NCI-H187 (cell line): Measurements from ENCODE around the gene PTPN13.
"Not testable (repeated sequence)": the region's sequence is repeated elsewhere in the genome, so short reads cannot be mapped to it uniquely, and the experiment has no call there.

Experiments used
- DNase-seq, 2 experiments: peaks; one replicate each; lab custom pipeline; 2025; lab: John Stamatoyannopoulos, UW

Gene PTPN13

DNA sequence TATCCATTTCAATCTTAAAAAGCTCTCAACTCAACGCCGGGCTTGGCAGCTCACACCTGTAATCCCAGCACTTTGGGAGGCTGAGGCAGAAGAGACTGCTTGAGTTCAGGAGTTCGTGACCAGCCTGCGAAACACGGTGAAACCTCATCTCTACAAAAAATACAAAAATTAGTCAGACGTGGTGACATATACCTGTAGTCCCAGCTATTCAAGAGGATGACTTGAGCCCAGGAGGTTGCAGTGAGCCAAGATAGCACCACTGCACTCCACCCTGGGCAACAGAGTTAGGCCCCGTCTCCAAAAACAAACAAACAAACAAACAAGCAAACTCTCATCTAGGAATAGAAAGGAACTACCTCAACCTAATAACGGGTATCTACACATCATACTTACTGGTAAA, 50.8 kb downstream of the PTPN13 start:
- DNase-seq = no peak

DNA sequence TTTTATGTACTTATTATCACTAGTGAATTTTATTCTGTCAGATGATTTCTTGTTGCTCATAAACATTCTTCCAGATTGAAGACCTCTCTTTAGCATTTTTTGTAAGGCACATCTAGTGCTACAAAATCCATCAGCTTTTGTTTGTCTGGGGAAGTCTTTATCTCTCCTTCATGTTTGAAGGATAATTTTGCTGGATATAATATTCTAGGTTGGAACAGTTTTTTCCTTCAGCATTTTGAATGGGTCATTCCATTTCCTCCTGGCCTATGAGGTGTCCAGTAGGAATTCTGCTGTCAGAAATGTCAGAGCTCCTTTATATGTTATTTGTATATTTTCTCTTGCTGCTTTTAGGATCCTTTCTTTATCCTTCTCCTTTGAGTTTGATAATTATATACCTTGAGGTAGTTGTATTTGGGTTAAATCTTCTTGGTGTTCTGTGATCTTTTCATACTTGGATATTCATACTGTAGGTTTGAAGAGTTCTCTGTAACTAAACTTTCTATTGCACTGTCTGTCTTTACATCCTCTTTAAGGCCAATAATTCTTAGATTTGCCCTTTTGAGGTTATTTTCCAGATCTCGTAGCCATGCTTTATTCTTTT, 58.3 kb downstream of the PTPN13 start:
- no peak for DNase-seq

DNA sequence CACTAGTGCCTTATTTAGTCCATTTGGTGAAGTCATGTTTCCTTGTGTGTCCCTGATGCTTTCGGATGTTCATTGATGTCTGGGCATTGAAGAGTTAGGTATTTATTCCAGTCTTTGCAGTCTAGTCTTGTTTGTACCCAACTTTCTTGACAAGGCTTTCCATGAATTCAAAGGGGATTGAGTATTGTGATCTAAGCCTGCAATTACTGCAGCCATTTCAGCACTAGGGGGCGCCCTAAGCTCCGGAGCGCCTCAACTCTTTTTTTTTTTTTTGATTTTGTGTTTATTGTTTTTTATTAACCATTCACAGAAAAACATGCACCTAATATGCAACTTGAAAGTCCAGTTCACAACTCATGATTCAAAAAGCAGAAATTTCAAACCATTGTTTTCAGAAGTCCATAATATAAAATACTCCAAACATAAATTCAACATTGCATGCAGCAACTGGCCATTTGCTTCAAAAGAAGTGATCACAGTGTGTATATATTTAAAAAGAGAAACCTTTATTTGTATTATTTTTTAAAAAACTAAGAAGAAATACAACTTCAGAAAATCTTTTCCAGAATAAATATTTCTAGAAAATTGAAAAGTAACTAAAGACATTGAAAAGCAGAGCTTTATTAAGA, 59.2 kb downstream of the PTPN13 start:
- no peak for DNase-seq

DNA sequence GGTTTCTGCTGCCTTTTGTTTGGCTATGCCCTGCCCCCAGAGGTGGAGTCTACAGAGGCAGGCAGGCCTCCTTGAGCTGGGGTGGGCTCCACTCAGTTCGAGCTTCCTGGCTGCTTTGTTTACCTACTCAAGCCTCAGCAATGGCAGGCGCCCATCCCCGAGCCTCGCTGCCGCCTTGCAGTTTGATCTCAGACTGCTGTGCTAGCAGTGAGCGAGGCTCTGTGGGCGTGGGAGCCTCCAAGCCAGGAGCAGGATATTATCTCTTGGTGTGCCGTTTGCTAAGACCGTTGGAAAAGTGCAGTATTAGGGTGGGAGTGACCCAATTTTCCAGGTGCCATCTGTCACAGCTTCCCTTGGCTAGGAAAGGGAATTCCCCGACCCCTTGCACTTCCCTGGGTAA, 62.7 kb downstream of the PTPN13 start:
- DNase-seq = not testable (repeated sequence)

DNA sequence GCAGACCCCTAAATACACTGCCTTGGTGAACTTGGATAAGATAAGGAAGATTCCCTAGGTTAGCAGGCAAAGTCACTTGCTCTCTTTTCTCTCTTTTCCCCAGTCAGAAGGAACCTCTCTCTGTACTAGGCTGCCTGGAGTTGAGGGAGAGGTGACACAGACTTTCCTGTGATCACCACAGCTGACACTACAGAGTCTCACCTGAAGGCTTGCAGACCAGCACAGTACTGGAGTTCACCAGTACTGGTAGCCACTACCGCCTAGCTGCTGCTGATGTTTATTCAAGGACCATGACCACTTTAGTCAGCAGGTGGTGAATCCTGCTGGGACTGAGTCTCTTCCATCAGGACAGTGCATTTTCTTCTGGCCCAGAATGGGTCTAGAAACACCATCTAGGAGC, 63.3 kb downstream of the PTPN13 start:
- DNase-seq = no peak

DNA sequence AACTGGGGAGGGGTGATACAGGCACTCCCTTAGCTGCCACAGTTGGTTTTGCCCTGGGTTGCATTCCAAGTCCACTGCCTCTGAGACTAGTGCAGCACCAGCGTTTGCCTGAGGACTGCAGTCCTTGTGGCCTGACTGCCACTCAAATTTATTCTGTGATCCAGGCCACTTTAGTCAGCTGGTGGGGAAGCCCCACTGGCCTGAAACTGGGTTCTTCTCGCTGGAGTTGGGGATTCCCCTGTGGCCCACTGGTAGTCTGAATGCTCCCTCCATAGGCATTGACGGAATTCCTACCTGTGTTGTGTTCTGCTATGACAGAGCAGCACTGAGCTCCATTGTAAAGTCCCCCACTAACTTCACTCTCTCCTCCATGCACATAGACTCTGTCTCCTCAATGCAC, 63.8 kb downstream of the PTPN13 start:
- no peak for DNase-seq

DNA sequence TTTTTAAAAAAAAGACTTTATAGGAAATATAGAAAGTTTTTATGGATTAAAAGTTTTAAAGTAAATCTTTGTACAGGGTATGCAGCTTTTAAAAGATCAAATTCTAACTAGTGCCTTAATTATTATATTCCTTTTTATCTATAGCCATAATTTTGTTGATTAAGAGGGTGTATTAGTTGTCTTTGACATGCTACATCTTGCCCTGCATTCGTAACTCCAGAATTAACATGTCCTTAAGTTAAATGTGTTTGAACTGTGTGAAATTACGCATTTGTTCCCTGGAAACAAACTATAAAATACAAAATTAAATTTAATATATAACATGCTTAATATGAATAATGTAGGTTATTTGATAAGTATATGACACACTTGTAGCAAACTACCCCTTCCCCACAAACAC, 66.3 kb downstream of the PTPN13 start:
- no peak for DNase-seq

DNA sequence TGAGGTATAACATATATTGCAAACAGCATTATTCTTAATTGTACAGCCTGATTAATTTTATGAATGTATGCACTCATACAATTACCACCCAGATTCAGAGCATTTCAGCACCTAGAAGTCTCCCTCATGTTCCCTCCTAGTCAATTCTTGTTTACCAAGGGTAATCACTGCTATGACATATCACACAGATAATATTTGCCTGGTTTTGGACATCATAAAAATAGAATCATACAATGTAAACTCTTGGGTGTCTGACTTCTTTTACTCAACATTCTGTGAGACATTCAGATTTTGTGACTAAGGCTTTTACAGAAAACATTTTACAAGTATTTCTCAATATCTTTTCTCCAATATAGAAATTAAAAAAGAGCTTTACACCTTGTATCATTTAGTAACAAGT, 66.9 kb downstream of the PTPN13 start:
- DNase-seq = no peak

DNA sequence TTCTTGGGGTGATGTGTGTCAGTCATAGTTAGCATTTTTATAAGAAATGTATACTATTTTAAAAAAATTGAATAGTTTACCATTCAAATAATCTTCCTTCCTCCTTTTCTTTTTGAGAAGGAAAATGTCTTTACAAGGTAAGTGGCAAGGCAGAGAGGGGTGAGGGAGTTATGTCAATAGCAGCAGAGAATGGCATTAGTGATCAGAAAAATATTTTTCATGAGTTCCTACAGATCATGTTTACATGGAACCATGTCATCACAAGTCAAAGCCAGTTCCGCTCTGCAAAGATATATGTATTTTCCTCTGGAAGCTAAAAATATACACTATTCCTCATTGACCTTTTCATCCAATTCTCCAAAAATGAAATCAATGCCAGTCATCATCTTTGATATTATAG, 67.3 kb downstream of the PTPN13 start:
- no peak for DNase-seq

DNA sequence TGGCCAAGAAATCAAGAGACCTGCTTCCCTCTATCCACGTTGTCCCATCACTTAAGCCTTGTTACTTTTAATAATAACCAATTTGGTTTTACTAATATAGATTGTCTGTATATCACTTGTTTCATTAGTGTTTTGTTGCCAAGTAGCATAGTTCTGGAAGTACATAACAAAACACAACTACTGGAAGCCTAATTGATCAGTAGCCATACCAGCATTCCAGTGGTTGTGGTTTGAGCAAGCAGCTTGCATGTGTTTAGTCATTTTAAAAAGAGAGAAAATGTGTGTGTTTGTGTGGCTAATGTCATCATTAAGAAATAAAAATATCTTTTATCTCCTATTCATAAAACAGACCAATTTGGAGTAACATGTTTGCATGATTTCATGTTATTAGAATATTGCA, 70.8 kb downstream of the PTPN13 start:
- DNase-seq = no peak

DNA sequence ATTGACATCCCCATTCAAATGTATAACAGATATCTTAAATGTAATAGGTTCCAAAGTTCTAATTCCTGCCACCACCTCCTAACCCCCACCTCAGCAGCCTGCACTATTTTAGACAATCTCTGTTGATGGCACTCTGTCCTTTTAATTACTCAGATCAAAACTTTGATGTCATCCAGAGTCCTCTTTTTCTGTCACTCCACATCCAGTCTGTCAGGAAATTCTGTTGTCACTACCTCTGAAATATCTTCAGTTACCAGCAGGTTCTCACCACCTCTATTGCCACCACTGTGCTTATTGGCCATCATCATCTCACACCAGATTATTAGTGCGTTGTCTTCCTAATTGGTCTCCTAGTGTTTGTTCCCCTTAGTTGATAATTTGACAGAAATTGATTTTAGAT, 76.2 kb downstream of the PTPN13 start:
- no peak for DNase-seq

DNA sequence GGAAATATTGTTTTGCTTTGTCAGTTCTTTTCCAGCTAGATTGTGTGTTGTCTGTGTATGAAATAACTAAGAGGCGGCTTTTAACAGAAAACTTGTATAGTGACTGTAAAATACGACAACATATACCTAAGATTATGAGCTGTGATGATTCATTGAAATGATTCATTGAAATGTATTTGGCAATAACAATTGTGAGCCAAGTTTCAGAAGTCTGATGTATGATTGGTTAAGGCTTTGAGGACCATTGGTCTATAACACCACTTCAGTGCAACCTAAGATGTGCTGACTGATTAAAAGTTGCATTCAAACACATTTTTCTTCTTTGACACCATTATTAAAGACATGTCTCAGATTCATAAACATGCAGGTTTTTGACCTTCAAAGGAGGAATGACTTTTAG, 76.6 kb downstream of the PTPN13 start:
- DNase-seq = no peak

DNA sequence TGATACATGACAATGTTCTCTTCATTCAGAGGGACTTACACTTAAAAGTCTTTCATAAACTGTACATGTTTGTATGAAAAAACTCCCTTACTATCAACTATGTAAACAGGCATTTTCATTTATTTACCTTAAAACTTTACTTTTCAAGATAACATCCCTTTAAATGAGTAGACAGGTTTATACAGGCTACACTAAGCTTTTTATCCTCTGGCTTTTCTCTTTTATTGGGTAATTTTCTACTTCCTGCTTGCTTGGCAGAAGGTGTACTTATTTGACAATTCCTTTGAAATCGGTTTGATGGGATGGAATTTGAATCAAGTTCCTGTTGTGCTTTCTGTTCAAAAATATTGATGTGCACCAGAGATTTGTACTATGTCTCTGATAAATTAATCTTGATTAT, 81.4 kb downstream of the PTPN13 start:
- DNase-seq = no peak

DNA sequence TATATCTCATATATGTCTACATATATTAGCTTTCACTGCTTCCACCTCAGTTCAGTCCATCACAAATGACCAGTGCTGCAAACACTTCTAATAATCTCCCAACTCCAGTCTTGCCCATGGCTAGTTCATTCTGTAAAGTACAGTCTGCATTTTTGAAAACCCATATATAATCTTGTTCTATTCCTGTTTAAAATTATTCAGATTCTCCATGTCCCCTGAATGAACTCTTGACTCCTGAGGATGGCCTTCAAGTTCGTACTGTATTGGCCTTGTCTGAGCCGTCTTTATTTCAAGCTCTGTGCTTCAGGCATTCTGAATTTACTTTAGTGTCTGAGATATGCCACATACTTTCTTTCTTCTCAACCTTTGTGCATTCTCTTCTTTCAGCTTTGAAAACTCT, 84.7 kb downstream of the PTPN13 start:
- no peak for DNase-seq

DNA sequence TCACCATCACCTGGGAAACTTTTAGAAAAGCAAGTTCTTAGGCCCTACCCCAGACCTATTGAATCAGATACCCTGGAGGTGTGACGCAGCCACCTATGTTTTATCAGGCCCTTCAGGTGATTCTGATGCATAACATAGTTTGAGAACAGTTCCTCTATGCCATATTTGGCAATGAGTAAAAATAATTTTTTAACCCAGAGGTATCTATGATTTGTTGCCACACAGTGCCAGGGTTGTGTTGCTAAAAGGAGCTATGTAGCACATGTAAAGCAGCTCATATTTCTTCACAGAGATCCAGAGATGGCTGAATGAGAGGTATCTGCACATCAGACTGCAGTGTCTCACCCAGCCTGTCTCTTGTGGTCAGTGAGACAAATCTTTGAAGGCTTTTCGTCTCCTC, 85.3 kb downstream of the PTPN13 start:
- no peak for DNase-seq

DNA sequence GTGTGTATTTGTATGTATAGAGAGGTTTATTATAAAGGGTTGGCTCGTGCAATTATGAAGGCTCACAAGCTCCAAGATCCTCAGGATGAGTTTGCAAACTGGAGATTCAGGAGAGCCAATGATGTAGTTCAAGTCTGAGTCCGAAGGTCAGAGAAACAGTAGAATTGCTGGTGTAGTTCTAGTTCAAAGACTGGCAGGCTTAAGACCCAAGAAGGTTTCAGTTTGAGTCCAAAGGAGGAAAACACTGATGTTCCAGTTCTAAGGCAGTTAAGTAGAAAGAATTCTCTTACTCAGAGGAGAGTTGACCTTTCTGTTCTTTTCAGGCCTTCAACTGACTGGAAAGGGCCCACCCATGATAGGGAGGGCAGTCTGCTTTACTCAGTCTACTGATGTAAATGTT, 89.1 kb downstream of the PTPN13 start:
- no peak for DNase-seq

DNA sequence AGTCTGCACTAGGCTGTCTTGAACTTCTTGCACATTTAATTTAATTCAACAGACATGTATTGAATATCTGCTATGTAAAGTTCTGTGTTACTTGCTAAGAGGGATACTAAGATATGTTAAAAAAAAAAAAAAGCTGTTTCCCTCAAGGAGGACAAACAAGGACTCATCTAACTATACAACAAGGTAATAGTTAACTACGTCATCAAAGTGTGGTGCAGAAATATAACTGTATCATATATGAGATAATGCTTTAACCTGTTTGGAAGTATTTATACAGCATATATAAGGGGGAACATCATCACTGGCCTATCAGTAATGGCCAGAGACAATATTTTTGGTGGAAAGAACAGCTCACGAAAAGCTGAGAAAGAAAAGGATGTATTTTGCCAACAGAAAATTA, 89.9 kb downstream of the PTPN13 start:
- DNase-seq = no peak

DNA sequence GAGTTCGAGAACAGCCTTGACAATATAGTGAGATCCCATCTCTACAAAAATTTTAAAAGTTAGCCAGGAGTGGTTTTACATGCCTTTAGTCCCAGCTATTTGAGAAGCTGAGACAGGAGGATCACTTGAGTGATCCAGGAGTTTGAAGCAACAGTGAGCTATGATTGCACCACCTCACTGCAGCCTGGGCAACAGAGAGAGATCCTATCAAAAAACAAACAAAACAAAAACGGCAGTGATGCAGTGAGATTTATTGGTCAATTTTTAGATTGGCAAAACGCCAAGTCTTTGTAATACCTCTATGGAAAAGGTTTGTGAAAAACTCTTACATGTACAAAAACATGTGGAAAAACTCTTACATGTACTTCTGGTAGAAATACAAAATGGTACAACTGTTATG, 91.3 kb downstream of the PTPN13 start:
- no peak for DNase-seq

DNA sequence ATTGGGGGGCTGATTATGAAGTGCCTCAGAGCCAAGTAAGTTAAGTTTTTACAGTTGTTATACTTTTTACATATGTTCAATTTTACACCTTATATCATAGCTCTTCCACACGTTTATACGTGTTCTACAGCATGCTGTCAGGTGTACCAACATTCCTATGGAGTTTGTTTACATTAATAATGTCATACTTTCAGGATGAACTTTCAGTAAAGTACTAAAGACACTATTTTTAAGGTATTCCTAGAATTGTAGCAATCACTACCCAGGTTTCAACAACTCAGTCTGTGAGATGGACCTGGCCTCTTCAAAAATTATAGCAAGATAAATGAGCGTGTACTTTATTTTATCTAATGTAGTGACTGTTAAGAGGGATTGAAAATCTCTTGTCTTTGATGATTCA, 92.6 kb downstream of the PTPN13 start:
- no peak for DNase-seq

DNA sequence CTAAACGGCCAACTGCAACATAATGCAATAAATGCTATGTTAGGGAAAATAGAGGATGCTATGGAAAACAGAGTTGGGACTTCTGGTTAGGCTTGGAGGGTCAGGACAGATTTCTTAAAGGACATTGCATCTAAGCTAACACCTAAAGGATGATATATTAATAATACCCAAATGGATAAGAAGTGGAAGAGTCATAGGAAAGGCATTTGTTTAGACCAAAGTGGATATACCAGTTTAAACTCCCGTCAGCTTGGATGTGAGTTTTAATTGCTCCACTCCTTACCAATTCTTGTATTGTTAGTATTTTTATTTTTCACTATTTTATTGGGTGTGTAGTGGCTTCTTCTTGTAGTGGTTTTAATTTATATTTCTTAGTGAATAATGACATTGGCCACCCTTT, 93.9 kb downstream of the PTPN13 start:
- no peak for DNase-seq

DNA sequence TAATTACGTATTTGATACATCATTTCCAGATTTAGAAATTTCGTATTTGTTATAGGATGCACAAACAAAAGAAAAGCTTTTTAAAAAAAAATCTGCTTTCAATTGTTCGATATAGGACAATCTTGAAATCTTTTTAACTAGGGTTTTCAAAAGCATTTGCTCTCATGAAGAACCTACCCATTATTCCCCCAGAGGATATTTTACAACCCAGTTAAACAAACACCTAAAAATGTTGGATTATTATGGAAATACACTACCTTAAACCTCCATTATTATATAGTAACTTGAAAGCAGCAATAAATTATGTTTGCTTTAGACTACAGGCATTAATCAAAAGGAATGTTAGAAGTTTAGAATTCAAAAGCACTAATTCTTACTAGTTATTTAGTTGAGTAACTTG, 110.5 kb downstream of the PTPN13 start:
- DNase-seq = no peak

DNA sequence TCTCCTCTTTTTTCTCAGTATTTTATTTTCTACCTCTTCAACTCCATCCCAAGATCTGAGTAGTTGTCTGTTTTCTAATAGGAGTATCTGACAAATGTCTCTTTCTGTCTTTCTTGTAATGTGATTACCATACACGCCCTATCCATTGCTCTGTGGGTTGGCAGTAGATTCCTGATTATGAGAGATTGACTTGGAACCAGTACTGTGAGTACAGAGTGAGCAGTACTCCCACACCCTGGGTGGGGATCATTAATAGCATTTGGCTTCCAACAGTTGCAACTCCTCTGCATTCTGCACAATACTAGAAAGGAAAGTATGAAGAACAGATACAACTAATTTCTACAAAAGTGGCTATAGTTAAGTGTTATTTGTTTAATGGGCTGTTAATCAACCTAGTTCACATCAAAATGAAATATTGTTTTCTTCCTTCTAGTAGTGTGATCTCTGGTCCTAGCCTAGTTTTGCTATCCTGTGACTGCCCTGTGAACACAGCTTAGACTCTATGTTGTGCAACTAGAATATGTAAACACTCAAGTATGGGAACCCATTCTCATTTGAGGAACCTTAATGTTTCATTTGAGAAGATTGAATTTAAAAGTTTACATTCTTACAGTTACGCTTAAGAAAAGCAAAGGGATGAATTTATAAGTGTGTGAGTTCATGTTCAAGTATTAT, 112.9 kb downstream of the PTPN13 start:
- no peak for DNase-seq

DNA sequence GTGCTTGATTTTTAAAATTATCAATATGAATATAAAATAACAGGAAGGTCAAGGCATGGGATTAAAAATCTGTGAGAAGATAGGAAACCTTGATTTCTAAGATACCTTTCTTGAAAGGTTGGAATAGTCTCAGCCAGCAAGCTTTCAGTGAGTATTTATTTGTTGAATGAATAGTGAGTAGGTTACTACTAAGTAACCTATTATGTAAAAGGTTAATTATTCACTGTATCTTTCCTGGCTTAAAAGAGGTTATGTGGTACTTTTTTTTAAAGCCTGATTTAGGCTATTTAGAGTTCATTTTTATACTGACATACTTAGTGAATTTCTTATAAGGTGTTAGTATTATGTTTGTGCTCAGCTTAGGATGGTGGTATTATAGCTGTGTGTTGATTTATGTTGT, 123.5 kb downstream of the PTPN13 start:
- DNase-seq = no peak

DNA sequence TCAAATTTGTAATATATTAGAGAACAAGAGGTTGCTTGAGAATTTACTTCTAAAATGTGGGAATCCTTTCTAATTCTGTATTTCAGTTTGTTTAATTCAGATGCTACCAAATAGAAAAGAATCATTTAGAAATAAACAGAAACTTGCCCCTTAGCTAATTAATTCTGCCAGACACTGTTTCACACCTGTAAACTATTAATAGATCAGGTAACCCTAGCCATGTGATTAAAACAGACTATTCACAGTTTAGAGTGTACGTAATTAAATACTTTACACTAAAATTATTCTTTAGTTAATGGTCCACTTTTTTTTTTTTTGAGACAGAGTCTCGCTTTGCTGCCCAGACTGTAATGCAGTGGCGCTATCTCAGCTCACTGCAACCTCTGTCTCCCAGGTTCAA, 124.0 kb downstream of the PTPN13 start:
- no peak for DNase-seq
